GM21619 (cell line): ENCODE data around the gene KIF9.
"Not testable (repeated sequence)": the region's sequence is repeated elsewhere in the genome, so short reads cannot be mapped to it uniquely, and the experiment has no call there.

Experiments
- ATAC-seq: cut with Tn5 transposase; IDR thresholded peaks from one replicate; pipeline ENCODE4 v1.9.1; 2021; ENCODE audit not compliant: unreplicated experiment

Gene KIF9

GRCh38 chr3:47193871-47194859, 88.4 kb downstream of the KIF9 start:
- ATAC-seq = no peak

GRCh38 chr3:47186285-47186684, 96.3 kb downstream of the KIF9 start:
- ATAC-seq = no peak

GRCh38 chr3:47181685-47182084, 100.9 kb downstream of the KIF9 start:
- not testable (repeated sequence) for ATAC-seq

GRCh38 chr3:47180011-47180410, 102.6 kb downstream of the KIF9 start:
- not testable (repeated sequence) for ATAC-seq
